CD4-positive, alpha-beta T cell (primary cell): Measurements from ENCODE around the gene MLEC. TPM values are rescaled to one million over a fixed set of nuclear protein-coding genes. Genes with fewer than 3 reads are reported as not detected.

Experiments
- ATAC-seq: fragments of 200-7000 bp; cut with Tn5 transposase; one replicate; pipeline ENCODE4 v1.10.0; 2022; ENCODE audit warnings: mild to moderate bottlenecking; ENCODE audit not compliant: poor library complexity
- CTCF ChIA-PET: fragments of 350-600 bp; sonication (Branson Sonifier 250); formaldehyde crosslinking; loops from one replicate; lab custom pipeline; 2021; ENCODE audit warnings: antibody characterized with exemption, inconsistent platforms; lab: Charles Lee
- POLR2A ChIA-PET: fragments of 350-600 bp; sonication (Branson Sonifier 250); formaldehyde crosslinking; loops from one replicate; lab custom pipeline; 2021; ENCODE audit warnings: antibody characterized with exemption, inconsistent platforms; lab: Charles Lee
- DNase-seq, 14 experiments: peaks; one replicate each; pipeline ENCODE4 v3.0.0-alpha.2; 2013 to 2020; ENCODE audit warnings: mixed read lengths in 2 of 14
- H3K27ac ChIP-seq, 2 donors: one replicate each; pipeline versions ENCODE4 v1.5.1 to v1.7.0; 2013; ENCODE audit warnings: low read length in 2 of 2, low read depth in 1 of 2, mild to moderate bottlenecking in 1 of 2
- H3K27me3 ChIP-seq, 2 experiments: 1 replicate in 1 of 2; 2 replicates in 1 of 2; pipeline versions ENCODE4 v1.6.1 to v1.7.0; 2013; ENCODE audit warnings: low read length in 2 of 2, control low read depth in 1 of 2, mild to moderate bottlenecking in 1 of 2, moderate library complexity in 1 of 2; ENCODE audit not compliant: insufficient read depth in 2 of 2, control insufficient read depth in 1 of 2
- H3K36me3 ChIP-seq: one replicate; pipeline ENCODE4 v1.6.1; 2013; ENCODE audit warnings: low read length, control low read depth; ENCODE audit not compliant: insufficient read depth
- H3K4me1 ChIP-seq: one replicate; pipeline ENCODE4 v1.6.1; 2013; ENCODE audit warnings: low read length, control low read depth; ENCODE audit not compliant: insufficient read depth
- H3K4me3 ChIP-seq: one replicate; pipeline ENCODE4 v1.5.1; 2013; ENCODE audit warnings: mild to moderate bottlenecking, low read length, moderate library complexity
- H3K9me3 ChIP-seq, 2 experiments: 1 replicate in 1 of 2; 2 replicates in 1 of 2; pipeline versions ENCODE4 v1.6.1 to v1.7.0; 2013; ENCODE audit warnings: low read length in 2 of 2, mild to moderate bottlenecking in 2 of 2, control low read depth in 1 of 2, moderate library complexity in 1 of 2; ENCODE audit not compliant: control insufficient read depth in 1 of 2, insufficient read depth in 1 of 2
- H3K27ac Mint-ChIP-seq: one replicate; pipeline ENCODE4 v1.8.0; 2020; ENCODE audit warnings: mixed read lengths
- H3K27me3 Mint-ChIP-seq: one replicate; pipeline ENCODE4 v1.8.0; 2021; ENCODE audit warnings: mixed read lengths
- H3K36me3 Mint-ChIP-seq: one replicate; pipeline ENCODE4 v1.8.0; 2021; ENCODE audit warnings: low read depth, mixed read lengths
- H3K4me1 Mint-ChIP-seq: one replicate; pipeline ENCODE4 v1.8.0; 2021; ENCODE audit warnings: low read depth, mixed read lengths
- H3K4me3 Mint-ChIP-seq: one replicate; pipeline ENCODE4 v1.8.0; 2020; ENCODE audit warnings: mild to moderate bottlenecking, mixed read lengths
- H3K9me3 Mint-ChIP-seq: one replicate; pipeline ENCODE4 v1.8.0; 2020; ENCODE audit warnings: mixed read lengths
- intact Hi-C, 2 experiments: fragments of 100-400 bp; cut with DNase I in 1 of 2; cut with micrococcal nuclease in 1 of 2; formaldehyde crosslinking; loops; one replicate each; pipeline versions ENCODE4 v1.15.1 to v1.9.0; 2023 to 2025; cut with DNase I, micrococcal nuclease
- total RNA-seq, 174 experiments: library from RNA in 2 of 174; stranded (reverse) in 2 of 174; gene quantifications; one replicate each; pipeline ENCODE4 v1.2.3 and lab custom pipeline; 2021 to 2026
- TF ChIP-seq, protein P1 (sequence below): fragments of 200-600 bp; IDR thresholded peaks from one replicate; pipeline ENCODE4 v1.8.0; 2022; ENCODE audit warnings: antibody characterized with exemption, mild to moderate bottlenecking

The MLEC gene
- total RNA-seq, 2 experiments from 2014 or later, result 20.7 to 22.1 TPM

- peak; percentile 84 for ATAC-seq
- intact Hi-C loops, result loop anchor here in 1 of 2 experiments (10.0 kb wide), 1 partner anchor 316 kb away; the partner anchor contains the start of gene PLA2G1B
- Histone ChIP-seq H3K4me1 (peaks cover 12% of the 10 kb centered on the region), H3K27me3 (peaks cover 48 to 54% of the 10 kb centered on the region in 2 experiments), H3K4me3 (no peak overlapping the region), H3K9me3 (peaks cover 0 to 5% of the 10 kb centered on the region in 2 experiments), H3K36me3 (no peaks in the 10 kb centered on the region), H3K27ac (no peak overlapping the region)
- Mint-ChIP-seq H3K9me3 (no peaks in the 10 kb centered on the region), H3K4me3 (peak overlapping the region; percentile 83), H3K4me1 (peaks cover 6% of the 10 kb centered on the region), H3K27ac (no peak overlapping the region), H3K27me3 (peaks cover 59% of the 10 kb centered on the region), H3K36me3 (no peaks in the 10 kb centered on the region)
- ChIA-PET POLR2A (interaction anchor here (0.8 kb wide), 1 partner anchor 60 kb away, joined by 3 read pairs; the partner anchor contains the start of gene POP5), CTCF (interaction anchor here (1.0 to 1.9 kb wide), 2 partner anchors 8 to 73 kb away, joined by 3 to 7 read pairs; no protein-coding TSS in a partner anchor)
- DNase-seq, result peak; percentile 26 to 75 (median 43)
- TF ChIP-seq, protein P1, sequence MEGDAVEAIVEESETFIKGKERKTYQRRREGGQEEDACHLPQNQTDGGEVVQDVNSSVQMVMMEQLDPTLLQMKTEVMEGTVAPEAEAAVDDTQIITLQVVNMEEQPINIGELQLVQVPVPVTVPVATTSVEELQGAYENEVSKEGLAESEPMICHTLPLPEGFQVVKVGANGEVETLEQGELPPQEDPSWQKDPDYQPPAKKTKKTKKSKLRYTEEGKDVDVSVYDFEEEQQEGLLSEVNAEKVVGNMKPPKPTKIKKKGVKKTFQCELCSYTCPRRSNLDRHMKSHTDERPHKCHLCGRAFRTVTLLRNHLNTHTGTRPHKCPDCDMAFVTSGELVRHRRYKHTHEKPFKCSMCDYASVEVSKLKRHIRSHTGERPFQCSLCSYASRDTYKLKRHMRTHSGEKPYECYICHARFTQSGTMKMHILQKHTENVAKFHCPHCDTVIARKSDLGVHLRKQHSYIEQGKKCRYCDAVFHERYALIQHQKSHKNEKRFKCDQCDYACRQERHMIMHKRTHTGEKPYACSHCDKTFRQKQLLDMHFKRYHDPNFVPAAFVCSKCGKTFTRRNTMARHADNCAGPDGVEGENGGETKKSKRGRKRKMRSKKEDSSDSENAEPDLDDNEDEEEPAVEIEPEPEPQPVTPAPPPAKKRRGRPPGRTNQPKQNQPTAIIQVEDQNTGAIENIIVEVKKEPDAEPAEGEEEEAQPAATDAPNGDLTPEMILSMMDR, result no peak
Measured at GRCh38 chr12:120640861-120641833, 45.8 kb upstream of the MLEC start.

GRCh38 chr12:120642121-120642520, 44.8 kb upstream of the MLEC start:
- no peak for DNase-seq
- Histone ChIP-seq H3K27me3 (peaks cover 48 to 60% of the 10 kb centered on the region in 2 experiments), H3K4me3 (no peak overlapping the region), H3K36me3 (no peaks in the 10 kb centered on the region), H3K27ac (no peak overlapping the region), H3K4me1 (peaks cover 12% of the 10 kb centered on the region), H3K9me3 (peaks cover 0 to 5% of the 10 kb centered on the region in 2 experiments)
- H3K27me3 Mint-ChIP-seq, result peaks cover 65% of the 10 kb centered on the region
- peak overlapping the region; percentile 83 for H3K4me3 Mint-ChIP-seq
- H3K4me1 Mint-ChIP-seq, result peaks cover 10% of the 10 kb centered on the region
- intact Hi-C loops, result loop anchor here in 1 of 2 experiments (10.0 kb wide), 1 partner anchor 317 kb away; the partner anchor contains the start of gene PLA2G1B
- CTCF ChIA-PET, result no interaction called here
- TF ChIP-seq, protein P1, result no peak
- no peak for ATAC-seq
- H3K36me3 Mint-ChIP-seq, result no peaks in the 10 kb centered on the region
- no peak overlapping the region for H3K27ac Mint-ChIP-seq
- POLR2A ChIA-PET, result no interaction called here
- no peaks in the 10 kb centered on the region for H3K9me3 Mint-ChIP-seq

DNA sequence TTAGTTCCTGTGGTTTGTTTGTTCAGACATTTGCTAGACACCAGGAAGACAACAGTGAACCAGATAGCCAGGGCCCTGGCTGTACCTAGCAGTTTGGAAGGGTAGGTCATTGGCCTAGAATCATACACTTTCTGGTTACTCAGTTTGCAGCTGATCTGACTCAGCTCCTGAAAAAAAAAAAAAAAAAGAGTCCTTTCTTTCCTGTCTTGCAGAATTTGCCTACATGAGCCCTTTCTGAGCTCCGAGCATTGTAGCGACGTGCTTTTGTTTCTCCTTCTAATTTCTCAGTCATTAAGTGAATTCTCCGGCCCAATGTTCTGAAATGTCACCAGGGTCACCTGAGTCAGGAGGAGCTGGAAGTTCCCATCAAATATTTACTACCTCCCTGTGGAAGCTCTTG, 44.1 kb upstream of the MLEC start:
- Mint-ChIP-seq H3K36me3 (no peaks in the 10 kb centered on the region), H3K4me1 (peaks cover 11% of the 10 kb centered on the region), H3K9me3 (no peaks in the 10 kb centered on the region), H3K27me3 (peaks cover 67% of the 10 kb centered on the region), H3K4me3 (peak overlapping the region; percentile 58), H3K27ac (no peak overlapping the region)
- no peak overlapping the region for H3K27ac ChIP-seq
- intact Hi-C loops, result loop anchor here in 1 of 2 experiments (10.0 kb wide), 1 partner anchor 318 kb away; the partner anchor contains the start of gene PLA2G1B
- H3K9me3 ChIP-seq, result peaks cover 0 to 5% of the 10 kb centered on the region in 2 experiments
- CTCF ChIA-PET, result no interaction called here
- H3K27me3 ChIP-seq, result peaks cover 48 to 60% of the 10 kb centered on the region in 2 experiments
- DNase-seq, result no peak
- no peak overlapping the region for H3K4me3 ChIP-seq
- no peaks in the 10 kb centered on the region for H3K36me3 ChIP-seq
- peaks cover 12% of the 10 kb centered on the region for H3K4me1 ChIP-seq
- POLR2A ChIA-PET, result no interaction called here
- ATAC-seq, result no peak
- TF ChIP-seq, protein P1, result no peak
